GM18502 (cell line): ENCODE results near the gene PTPRT.

Experiments
- ATAC-seq: cut with Tn5 transposase; IDR thresholded peaks from one replicate; pipeline ENCODE4 v1.9.1; 2021; ENCODE audit warnings: mild to moderate bottlenecking; ENCODE audit not compliant: unreplicated experiment, poor library complexity

The PTPRT gene

DNA sequence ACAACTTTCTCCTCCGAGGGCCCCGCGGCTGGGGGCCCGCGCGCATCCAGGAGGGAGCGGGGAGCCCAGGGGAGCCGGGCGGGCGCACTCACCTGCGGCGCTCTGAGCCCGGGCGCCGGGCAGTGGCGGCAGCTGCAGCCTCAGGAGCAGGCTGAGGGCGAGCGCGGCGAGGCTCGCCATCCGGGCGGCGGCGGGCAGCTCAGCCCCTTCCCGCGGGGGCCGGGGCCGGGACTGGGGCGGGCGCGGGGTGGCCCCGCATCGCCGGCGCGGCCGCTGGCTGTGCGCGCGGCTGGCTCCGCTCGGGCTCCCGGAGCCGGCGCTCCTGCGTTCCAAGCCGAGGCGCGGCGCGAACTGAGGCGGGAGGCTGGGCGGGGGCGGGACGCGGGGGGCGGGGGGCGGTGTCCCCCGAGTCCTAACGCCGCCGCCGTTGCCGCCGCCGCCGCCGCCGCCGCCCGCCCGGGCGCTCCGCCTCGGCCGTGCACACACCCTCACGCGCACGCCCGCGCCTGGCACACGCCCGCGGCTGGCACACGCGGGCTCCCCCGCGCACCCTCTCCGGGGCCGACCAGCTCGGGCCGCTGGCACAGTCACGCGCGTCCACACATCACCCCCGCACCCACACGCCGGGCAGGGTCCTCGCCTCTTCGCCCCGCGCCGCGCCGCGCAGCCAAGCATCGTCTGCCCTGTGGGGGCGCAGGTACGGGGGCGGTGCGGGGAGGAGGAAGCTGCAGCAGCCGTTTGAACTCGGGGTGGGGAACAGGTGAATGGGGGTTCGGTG is at the start of gene PTPRT:
Gene PTPRT (minus strand): TSS at position 353 of the 778 bp plus-strand sequence. CDS start 173 bp downstream, at position 180.
- ATAC-seq, result no peak

DNA sequence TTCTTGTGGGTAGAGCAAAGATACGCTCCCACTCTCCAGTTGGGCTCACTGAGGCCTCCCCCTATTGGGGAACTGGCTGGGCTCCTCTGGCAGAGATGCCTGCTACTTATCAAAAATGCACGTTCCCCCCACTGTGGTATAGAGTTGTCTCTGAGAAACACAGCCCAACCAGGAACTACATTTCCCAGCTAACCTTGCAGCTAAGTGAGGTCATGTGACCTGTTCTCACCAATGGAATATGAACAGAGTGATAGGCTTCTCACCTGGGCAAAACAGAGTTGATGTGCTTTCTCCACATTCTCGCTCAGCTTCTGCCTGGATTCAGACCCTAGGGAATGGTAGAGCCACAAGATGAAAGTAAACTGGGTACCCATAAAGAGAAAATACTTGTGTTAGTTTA is 49.1 kb upstream of the PTPRT start:
- ATAC-seq, result no peak

DNA sequence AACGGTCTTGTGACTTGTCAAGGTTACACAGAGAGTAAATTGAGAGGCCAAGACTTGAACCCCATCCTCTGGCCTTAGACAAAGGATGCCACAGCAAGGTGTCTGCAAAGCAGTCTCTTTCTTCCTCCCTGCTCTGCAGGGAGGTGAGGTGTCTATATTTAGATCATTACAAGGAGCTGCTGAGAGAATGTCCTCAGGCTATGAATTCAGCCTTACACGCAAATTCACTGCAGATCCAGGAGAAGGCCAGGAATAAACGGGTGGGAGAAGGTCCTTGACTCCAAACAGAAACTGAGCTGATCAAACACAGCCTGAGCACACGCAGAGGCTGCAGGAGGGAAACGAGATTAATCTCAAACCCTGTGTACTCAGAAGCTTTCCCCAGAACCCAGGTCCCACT is 48.6 kb upstream of the PTPRT start:
- ATAC-seq, result no peak

DNA sequence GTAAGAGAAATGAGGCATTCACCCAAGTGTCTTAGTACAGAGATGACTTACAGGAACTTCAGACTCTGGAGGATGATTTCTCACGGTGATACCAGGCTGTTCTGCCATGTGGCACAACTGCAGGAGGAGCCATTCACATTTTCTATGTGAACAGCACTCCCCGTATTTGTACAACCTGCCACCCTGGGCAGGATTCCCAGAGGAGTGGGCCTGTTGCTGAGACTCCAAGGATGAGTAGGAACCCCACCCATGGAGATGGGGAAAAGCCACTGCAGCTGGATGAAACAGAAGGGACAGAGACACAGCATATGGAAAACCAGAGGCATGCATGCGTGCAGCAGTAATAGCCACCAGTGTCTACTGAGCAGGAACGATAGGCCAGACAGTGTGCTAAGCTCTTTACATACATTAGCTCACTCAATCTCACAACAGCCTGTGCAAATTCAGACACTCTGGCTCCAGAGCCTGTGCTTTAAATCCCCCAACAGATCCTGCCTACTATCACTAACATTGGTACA is 48.0 kb upstream of the PTPRT start:
- no peak for ATAC-seq

DNA sequence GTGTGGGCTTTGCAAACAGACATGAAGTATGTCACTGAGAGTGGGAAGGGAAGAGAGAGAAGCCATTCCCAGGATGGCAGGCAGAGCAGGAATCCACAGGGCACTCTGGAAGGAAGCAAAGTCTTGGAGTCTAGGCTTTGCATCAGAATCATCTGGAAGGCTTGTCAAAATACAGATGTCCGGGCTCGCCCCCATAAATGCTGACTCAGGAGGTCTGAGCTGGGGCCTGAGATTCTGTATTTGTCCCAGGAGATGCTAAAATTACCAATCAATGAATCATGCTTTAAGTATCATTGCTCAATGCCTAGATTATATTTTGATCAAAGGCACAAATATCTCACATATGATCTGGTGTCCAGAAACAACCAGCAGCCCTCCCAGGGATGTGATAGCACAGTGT is 46.3 kb upstream of the PTPRT start:
- ATAC-seq, result no peak

DNA sequence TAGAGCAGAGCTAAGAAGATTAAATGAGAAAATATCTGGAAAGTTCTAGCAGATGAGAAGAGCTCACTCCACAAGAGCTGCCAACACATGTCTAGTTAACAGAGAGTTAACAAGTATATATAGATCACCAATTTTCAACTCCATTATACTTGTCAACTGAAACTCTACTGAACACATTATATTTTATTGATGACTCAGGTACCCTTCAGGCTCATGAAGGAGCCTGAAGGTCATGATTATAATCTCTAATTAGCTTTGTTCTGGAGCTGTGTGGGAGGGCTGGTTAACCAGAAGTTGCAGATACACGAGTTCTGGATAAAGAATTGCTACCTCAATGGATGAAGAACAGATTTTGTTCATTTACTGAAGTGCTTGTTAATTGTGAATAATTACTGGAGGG is 42.1 kb upstream of the PTPRT start:
- ATAC-seq, result no peak

DNA sequence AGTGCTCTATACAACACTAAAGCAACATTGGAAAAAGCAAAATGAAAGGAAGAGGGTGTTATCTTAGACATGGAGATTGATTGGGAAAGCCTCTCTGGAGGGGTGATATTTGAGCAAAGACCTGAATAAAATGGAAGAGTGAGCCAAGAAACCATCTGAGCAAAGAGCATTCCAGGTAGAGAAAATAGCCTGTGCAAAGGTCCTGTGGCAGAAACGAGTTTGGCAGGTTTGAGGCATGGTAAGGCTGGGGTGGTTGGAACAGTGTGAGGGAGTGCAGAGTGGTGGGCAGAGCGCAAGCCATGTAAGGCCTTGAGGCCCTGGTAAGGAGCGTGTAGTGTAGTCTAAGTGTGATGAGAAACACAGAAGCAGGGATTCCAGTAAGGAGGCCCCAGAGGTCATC is 40.0 kb upstream of the PTPRT start:
- no peak for ATAC-seq

DNA sequence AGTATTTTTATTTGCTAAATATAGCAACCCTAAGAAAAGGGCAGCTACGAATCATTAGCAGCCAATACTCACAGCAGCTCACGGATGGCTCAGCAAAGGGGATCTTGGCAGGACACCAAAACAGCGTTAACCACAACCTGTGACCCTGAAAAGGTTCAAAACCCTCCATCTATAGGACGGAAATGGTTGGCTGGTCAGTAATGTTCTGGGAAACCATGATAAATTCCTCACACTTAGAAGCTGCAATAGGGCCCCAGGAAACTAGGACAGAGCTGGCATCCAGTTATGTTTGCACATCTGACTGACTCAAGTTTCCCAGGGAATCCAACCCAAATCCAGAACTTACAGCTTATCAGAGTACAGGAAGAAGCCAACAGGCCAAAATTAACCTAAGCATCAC is 30.9 kb upstream of the PTPRT start:
- ATAC-seq, result no peak

DNA sequence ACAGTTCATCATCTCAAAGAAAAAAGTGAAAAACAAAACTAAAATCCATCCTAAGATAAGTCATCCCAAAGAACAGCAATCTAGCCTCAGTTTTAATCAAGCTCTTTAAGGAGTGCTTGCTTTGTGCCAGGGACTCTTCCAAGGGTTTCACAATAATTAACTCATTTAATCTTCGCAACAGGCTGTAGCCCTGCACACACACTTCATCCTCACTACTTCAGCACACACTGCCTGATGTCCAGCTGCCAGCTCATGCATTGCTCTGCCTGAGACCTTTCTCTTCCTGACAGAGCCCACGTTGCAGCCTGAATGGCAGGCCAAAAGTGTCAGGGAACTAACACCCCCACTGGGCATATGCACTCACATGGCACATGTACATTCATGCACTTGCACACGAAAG is 21.2 kb upstream of the PTPRT start:
- ATAC-seq, result no peak

DNA sequence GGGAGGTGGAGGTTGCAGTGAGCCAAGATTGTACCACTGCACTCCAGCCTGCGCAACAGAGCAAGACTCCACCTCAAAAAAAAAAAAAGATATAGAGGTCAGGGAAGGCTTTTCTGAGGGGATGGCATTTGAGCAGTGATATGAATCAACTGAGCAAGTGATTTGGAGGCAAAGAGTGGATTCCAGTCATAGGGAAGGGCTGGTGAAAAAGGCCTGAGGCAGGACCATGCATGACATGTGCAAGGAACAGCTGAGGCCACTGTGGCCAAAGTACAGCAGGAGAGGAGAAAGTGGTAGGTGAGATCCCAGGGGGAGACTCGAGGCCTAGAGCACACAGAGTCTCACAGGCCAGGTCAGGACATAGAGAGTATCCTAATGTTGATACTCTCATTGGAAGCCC is 20.1 kb upstream of the PTPRT start:
- ATAC-seq, result no peak

DNA sequence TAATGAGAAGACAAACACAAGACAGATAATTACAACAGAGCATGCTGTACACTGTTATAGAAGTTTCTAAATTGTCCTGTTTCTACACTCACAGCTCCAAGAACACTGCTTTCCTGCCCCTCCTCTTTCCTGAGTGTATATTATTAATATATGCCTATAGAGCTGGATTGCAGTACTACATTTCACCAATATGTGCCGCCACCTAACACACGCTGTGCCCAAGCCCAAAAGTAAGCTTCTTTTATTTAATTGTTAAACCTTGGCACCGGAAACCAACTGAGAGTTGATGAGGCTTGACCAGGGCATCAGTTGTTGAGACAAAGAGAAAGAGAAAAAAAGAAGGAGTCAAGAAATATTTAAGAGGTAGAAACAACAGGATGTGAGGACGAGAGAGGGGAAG is 16.0 kb upstream of the PTPRT start:
- ATAC-seq, result no peak

DNA sequence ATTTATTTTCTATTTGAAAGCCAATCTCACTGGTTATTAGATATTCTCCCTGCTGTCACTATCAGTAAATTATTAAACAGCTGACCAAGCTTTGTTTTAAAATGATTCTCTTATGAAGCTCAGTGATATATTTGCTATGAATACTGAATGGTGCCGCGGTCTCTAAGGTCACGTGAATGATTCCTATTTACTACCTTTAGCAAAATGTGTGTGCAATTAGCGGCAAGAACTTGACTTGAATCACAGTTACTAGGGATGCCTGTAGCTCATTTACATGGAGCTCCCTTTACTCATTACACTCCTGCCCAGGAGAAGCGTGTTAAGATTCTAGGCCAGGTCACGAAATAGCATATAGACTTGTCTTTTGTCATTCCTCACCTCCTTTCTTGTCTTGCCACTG is 12.4 kb upstream of the PTPRT start:
- ATAC-seq, result no peak

DNA sequence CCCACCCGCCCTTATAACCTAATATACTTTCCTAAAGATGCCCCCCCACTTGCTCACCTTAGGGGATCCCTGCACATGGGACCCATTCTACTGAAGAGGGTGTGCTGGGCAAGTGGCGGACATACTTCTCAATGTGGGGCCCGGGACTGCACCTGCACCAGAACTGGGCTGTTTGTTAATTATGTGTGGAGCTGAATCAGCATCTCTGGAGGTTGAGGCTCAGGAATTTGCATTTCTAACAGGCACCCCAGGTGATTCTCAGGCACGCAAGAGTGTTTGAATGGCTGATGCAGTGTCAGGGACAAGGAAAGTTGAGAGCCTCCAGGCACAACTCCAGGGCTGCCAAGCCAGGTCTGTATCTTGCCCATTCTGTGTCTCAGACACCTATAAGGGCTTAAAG is 8.9 kb upstream of the PTPRT start:
- ATAC-seq, result no peak

DNA sequence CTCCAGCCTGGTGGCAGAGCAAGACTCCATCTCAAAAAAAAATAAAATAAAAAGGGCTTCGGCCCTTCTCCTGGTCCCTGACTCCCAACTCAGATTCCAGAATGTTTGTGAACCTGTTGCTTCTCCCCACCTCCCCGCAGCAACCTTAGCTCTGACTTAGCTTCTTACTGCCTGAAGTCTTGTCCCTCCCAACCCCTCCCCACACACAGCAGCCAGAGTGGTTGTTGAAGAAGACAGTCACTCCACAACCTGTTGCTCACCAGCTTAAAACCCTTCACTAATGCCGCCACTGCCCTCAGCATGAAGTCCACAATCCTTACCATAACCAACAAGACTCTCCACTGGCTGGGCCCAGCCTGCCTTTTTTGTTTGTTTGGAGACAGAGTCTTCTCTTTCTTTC is 6.5 kb upstream of the PTPRT start:
- no peak for ATAC-seq

DNA sequence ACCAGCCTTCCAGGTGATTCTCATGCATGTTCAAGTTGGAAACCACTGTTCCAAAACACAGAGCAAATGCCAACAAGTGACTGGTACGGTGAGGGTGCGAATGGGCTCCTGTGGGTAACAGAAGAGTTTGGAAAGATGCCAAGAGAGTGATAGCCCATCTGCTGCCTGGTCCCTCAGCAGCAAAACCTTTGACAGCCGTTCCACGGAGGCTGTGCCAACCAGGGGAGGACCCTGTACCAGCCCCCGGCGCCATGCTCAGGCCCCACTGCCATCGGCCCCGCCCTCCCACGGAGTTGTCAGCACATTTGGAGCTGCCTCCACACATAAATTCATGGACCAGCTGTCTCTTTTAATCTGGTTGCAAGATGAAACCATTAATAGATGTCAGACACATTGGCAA is 4.4 kb upstream of the PTPRT start:
- no peak for ATAC-seq

DNA sequence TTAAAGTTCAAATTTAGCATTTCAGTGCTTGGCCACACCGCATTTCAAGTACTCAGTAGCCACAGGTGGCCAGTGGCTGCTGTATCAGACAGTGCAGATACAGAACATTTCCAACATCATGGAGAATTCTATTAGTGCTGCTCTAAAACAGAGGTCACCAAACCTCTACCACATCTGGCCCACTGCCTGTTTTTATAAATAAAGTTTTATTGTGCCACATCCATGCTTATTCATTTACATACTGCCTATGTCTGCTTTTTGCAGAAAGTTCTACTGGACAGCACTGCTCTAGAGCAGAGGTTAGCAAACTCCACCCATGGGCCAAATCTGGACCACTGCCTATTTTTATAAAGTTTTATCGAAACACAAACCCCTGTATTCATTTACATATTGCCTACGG is 3.7 kb upstream of the PTPRT start:
- ATAC-seq, result no peak

DNA sequence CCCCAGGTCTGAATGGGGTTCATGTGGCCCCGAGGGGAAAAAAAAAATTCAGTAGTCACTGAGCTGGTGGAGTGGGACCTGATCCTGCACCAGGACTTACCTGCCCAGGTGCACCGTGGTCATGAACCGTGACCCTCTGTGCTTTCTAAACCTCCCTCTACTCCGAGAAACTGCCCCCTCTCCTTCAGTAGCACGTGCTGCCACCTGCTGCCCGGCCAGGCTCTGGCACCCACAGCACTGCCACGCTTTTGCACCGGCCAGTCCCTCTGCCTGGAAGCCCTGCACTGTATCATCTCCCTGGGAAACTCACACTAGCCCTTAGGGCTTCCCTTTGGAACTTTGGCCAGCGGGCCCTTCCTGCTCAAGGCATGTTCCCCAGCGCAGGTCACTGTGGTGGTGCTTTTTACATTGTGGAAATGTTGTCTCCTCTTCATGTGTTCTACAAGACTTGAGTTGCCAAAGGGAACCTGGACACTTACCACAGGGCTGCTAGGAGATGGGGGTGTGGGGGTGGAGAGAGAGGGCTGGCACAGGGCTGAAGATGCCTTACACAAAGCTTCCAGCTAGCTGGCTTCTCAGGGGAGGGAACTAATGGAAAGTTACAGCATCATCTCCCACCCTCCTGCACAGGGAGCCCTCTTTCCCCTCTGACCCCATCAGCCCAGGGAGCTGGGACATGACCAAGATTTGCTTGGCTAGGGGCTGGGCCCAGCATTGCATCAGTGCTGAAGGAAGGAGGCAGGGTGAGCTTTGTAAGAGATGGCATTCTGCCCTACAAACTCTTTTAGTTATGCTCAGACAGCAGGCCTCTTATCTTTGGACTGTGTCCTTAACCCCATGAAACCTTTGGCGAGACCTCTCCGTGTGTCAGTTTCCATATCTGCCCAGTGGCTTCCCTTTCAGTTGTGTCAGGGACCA is 2.5 kb upstream of the PTPRT start:
- no peak for ATAC-seq

DNA sequence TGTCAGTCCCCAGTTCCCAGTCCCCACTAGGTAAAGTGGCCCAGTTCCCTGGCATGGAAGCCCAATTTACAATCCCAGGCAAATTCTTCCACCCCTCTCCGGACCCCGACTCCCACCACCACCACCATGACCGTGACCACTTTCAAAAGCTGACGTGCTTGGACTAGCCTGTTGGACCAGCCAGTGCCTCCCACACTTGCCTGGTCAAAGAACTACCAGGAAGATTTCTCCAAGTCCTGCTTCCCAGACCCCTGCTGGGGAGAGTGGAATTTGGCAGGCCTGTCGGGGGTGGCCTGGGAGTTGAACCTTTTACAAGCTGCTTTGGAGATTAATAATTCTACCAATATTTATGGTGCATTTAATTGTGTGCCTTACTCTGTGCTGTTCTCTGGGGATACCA is 1.4 kb upstream of the PTPRT start:
- ATAC-seq, result no peak

DNA sequence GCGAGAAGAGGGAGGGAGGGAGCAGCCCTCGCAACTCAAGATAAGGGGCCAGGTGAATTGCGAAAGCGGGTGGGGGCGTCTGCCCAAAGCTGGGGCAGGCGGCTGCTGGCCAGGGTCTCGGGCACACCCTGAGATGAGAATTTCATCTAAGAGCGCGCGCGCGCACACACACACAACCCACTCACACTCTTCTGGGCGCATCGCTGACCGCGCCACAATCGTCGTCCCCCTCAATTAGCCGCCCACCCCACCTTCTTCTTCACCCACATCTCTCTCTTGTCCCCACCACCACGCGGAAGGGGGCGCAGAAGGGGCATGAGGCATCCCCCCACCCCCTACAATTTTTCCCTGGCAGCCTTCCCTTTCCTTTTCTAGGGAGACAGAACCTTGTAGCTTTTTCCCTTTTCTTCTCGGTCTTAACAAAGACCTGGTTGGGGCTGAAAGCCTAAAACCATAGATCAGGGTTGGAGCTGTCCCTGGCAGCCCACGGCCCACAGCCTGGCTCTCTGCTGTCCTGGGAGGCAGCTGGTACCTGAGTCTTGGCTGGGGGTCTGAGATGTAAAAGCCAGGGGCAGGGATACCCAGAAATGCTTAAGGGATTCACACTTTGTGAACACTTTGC is 737 bp upstream of the PTPRT start:
- ATAC-seq, result no peak

DNA sequence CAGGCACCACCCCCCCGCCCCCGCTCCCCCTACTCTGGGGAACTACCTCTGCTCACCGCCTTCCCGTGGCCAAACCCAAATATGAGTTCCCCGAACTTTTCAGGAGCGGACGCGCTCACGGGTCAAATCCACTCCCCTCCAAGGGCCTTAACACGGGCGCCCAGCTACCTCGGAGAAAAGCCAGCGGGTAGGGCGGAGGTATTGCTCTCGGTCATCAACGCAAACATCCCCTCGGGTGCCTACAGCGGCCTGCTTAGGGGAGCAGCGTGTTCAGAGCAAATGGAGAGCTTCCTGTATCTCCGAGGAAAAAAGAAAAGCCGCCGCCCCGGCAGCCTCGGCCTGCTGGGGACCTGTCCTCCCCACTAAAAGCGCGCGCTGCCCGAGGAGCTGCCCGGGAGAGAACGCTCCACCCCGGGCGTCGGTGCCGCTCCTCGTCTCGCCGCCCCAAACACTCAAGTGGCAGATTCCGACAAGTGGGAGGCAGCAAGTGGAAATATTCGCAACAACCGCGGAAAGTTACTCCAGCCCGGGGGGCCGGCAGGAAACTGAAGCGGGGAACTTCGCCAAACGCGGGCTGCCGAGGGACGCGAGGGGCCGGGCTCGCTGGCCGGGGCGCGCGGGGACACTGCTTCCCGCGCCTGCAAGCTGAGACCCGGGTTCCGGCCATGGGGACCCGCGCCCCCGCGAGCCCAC is 699 bp downstream of the PTPRT start:
- ATAC-seq, result no peak
